ENCODE measurements around the gene HOXB3.

Gene HOXB3

DNA sequence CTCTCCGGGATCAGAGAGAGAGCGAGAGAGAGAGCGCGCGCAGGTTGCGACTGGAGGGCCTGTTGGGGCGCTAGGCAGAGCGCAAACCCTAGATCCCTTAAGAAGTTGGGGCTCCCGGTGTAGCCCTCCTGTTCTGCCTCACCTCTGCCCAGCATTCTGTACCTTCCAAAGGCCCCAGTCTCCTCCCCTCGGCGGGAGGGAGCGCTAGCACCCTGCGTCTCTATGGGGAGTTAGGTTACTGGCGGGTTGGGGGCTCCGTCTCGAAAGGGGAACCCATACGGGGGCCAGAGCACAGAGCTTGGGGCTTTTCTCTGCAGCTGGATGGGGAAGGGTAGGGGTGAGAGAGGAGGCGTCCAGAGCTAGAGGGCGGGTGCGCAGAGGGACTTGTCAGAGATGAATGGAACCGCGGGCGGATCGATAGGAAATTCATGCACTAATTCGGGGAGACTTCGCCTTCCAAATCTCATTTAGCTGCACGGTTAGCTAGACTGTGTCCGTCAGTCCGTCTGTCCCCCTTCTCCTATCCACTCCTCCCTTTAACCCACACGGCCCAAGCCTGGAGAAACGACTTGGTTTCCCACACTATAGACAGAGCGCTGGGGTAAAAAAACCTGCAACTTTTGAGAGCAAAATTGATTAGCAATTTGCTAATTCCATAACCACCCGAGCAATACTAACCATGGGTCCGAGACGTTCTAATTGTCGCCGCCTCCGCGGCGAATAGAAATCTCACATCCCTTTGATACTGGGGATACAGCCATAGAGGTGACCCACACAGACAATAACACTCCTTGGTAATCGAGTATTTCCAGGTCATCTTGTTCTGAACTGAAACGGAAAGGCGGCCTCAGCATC lies 11.2 kb downstream of the HOXB3 start:
- H3K27me3 ChIP-seq (ENCODE audit: control insufficient read depth, insufficient read depth, low read length): peaks cover 89% of the 10 kb centered on the region
- H3K4me3 ChIP-seq (ENCODE audit: low read length): peak overlapping the region; percentile 4
- H3K36me3 ChIP-seq (ENCODE audit: control insufficient read depth, insufficient read depth, low read length): no peaks in the 10 kb centered on the region
- no peaks in the 10 kb centered on the region for H3K9me3 ChIP-seq (ENCODE audit: control insufficient read depth, low read length)
- H3K4me1 ChIP-seq (ENCODE audit: control insufficient read depth, insufficient read depth, low read length): peaks cover 8% of the 10 kb centered on the region
- H3K9ac ChIP-seq (ENCODE audit: low read length): peak overlapping the region; percentile 62

DNA sequence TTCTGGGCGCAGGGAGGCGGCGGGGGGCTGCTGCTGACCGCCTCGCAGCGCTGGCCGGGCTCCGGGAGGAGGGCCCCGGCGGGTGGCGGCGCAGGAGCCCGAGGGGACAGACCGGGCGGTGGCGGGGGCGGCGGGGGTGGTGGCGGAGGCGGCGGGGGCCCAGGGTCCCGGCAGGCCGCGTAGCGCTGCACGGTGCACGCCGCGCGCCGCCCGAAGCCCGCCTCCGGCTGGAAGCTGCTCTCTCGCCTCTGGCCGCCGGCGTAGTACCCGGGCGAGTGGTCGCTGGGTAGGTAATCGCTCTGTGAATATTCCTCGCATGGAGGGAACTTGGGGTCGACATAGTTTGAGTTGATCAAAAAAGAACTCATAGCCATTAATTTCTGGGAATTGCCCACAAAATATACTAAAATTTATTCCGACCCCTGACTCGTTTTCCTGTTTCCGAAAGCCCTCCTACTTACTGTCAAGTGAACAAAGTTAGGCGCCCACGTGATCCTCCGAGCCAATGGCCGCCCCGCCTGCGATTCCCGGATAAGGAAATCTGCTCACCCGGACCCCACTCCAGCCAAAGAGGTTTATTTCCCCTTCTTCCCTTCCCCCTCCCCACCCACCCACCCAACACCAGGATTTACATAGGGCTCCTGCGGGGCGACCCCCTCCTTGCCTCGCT lies 12.0 kb downstream of the HOXB3 start, which contains the start of gene HOXB4:
Gene HOXB4 (minus strand): TSS at position 405 of the 670 bp plus-strand sequence. CDS start 31 bp downstream, at position 374.
- Histone ChIP-seq H3K36me3 (ENCODE audit: control insufficient read depth, insufficient read depth, low read length) (no peaks in the 10 kb centered on the region), H3K9me3 (ENCODE audit: control insufficient read depth, low read length) (no peaks in the 10 kb centered on the region), H3K9ac (ENCODE audit: low read length) (peak within 1 kb of the TSS; percentile 62), H3K4me1 (ENCODE audit: control insufficient read depth, insufficient read depth, low read length) (peaks cover 8% of the 10 kb centered on the region), H3K27me3 (ENCODE audit: control insufficient read depth, insufficient read depth, low read length) (peaks cover 89% of the 10 kb centered on the region), H3K4me3 (ENCODE audit: low read length) (peak within 1 kb of the TSS; percentile 4)

DNA sequence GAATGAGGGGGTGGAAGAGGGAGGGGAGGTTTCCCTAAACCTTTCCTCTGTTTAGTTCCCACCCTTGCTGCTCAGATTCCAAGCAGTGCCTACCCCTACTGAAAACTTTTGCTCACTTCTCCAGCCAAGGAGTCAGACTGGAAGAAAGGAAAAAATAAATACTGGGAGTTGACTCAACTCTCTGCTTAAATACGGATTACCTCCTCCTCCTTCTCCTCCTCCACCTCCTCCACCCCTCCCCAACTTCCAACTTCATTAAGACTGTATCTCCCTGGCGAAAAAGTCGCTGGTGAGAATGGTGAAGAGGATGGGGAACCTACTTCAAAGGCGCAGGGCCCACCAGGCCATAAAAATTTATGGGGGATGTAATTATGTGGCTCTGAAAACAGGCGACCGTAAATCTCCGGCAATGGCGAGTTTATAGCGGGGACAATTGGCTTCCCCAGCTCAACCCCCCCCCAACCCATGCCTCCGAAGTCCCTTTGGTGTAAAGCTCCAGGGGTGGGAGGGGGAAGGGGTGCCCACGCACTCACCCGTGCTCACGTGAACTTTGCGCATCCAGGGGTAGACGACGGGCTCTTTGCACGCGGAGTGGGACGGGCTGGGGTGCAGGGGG lies 12.6 kb downstream of the HOXB3 start:
- peaks cover 89% of the 10 kb centered on the region for H3K27me3 ChIP-seq (ENCODE audit: control insufficient read depth, insufficient read depth, low read length)
- H3K4me1 ChIP-seq (ENCODE audit: control insufficient read depth, insufficient read depth, low read length): peaks cover 8% of the 10 kb centered on the region
- H3K36me3 ChIP-seq (ENCODE audit: control insufficient read depth, insufficient read depth, low read length): no peaks in the 10 kb centered on the region
- H3K9me3 ChIP-seq (ENCODE audit: control insufficient read depth, low read length): no peaks in the 10 kb centered on the region
- peak overlapping the region; percentile 2 for H3K9ac ChIP-seq (ENCODE audit: low read length)
- no peak overlapping the region for H3K4me3 ChIP-seq (ENCODE audit: low read length)

DNA sequence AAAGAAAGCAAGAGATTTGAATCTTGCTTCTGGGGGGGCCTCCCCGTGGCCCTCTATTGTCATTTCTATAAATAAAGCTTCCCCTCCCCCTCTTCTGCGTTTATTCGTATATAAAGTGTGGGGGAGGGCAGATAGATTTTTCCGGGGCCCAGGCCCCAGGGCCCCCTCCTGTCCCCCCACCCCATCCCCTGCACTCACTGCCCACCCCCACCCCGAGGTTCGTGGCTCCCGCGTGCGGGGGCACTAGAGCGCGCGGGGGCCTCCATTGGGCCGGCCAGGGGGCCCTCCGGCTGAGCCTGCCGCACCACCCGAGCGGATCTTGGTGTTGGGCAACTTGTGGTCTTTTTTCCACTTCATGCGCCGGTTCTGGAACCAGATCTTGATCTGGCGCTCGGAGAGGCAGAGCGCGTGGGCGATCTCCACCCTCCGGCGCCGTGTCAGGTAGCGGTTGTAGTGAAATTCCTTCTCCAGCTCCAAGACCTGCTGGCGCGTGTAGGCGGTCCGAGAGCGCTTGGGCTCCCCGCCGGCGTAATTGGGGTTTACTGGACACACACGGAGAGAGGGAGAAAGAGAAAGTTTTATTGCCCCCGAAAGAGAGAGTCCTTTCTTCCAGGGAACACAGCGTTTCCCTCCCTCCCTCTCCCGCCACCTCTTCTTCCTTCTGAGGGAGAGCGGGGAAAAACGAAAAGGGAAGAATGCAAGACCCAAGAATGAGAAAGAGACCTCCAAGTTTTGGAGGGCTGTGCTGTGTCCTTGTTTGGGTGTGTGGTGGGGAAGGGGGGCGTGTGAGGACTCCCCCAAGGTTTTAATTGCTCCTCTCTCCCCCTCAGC lies 13.3 kb downstream of the HOXB3 start:
- peaks cover 89% of the 10 kb centered on the region for H3K27me3 ChIP-seq (ENCODE audit: control insufficient read depth, insufficient read depth, low read length)
- H3K4me1 ChIP-seq (ENCODE audit: control insufficient read depth, insufficient read depth, low read length): peaks cover 8% of the 10 kb centered on the region
- H3K9me3 ChIP-seq (ENCODE audit: control insufficient read depth, low read length): no peaks in the 10 kb centered on the region
- H3K36me3 ChIP-seq (ENCODE audit: control insufficient read depth, insufficient read depth, low read length): no peaks in the 10 kb centered on the region
- H3K9ac ChIP-seq (ENCODE audit: low read length): peak overlapping the region; percentile 2
- no peak overlapping the region for H3K4me3 ChIP-seq (ENCODE audit: low read length)

DNA sequence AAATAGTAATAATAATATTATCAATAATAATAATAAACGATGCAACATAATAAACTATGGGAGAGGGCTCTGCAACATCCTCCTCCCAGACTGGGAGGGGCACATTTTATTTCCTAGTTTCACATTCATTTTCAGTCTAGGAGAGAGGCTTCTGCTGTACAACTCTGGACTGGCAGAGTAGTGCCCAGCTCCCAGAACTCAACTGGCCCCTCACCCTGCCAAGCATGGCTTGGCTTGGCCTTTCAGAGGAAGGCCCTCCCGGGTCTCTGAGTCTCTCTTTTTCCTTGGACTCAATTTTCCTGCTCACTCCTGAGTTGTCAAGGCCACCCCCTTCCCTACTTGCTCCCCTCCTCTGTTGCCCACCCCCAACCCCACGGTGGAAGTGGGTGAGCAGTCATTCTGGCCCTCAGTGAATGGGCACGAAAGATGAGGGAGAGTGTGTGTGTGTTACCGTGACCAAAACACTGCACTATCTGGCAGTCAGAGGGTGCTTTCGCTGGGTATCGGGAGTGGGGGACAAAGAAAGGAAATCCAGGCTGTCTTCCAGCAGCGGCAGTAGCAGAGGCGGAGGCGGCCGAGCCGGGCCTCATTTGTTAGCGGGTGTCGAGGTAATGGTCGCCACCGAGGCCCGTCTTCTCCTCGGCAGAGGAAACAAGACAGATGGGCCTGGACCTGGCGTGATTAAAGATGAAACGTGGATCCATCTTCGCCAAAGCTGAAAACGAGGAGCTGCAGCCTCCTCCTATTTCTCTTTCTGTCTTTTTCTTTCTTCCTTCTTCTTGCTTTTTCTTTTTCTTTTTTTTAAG lies 14.2 kb downstream of the HOXB3 start:
- no peaks in the 10 kb centered on the region for H3K9me3 ChIP-seq (ENCODE audit: control insufficient read depth, low read length)
- H3K4me1 ChIP-seq (ENCODE audit: control insufficient read depth, insufficient read depth, low read length): peaks cover 8% of the 10 kb centered on the region
- H3K9ac ChIP-seq (ENCODE audit: low read length): no peak overlapping the region
- H3K27me3 ChIP-seq (ENCODE audit: control insufficient read depth, insufficient read depth, low read length): peaks cover 89% of the 10 kb centered on the region
- H3K4me3 ChIP-seq (ENCODE audit: low read length): no peak overlapping the region
- no peaks in the 10 kb centered on the region for H3K36me3 ChIP-seq (ENCODE audit: control insufficient read depth, insufficient read depth, low read length)

DNA sequence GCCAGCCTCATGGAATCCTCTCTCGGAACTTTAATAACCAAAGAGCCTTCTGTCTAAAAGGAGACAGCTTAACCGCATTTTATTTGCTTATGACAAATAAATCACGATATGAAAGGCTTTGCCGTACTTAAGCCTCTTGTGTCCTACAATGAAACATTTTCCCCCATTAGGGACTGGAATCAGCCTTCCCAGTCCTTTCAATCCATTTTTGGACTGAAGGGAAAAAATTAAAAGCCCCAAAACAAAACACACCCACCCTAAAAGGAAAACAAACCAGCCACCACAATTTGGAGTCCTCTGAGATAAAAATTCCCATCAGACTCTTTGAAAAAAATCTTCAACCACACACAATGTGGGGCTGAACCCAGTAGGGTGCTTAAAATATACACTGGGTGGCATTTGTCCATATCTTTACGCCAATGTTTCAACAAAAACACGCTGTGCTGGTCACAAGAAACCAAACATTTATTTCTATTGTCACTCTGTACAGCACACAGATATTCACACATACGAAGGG lies 14.9 kb downstream of the HOXB3 start:
- Histone ChIP-seq H3K4me3 (ENCODE audit: low read length) (no peak overlapping the region), H3K4me1 (ENCODE audit: control insufficient read depth, insufficient read depth, low read length) (peaks cover 8% of the 10 kb centered on the region), H3K9ac (ENCODE audit: low read length) (no peak overlapping the region), H3K9me3 (ENCODE audit: control insufficient read depth, low read length) (no peaks in the 10 kb centered on the region), H3K27me3 (ENCODE audit: control insufficient read depth, insufficient read depth, low read length) (peaks cover 89% of the 10 kb centered on the region), H3K36me3 (ENCODE audit: control insufficient read depth, insufficient read depth, low read length) (no peaks in the 10 kb centered on the region)

DNA sequence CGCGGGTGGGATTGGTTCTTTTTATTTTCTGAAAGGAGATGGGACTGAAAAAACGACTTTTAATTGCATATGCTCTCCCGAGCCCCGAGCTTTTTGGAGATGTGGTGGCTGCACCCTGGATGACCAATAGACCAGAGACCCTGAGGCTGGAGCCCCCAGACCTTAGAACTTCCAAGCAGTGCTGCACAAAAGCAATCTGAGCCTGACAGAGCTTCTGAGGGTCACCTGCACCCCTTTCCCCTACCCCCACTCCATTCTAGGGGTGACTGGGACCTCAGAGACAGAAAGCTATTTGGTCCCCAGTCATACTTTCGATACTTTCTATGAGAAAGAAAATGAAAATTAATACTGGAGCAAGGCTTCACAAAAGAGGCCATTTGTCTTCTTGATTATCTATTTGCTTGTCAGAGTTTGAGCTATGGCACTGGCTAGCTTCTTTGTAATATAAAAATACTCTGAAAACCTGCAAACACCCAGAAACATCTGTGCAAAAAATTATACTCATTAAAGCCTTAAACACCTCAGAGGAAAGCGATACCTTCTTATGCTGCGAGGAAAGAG lies 15.5 kb downstream of the HOXB3 start:
- H3K9ac ChIP-seq (ENCODE audit: low read length): peak overlapping the region; percentile 53
- H3K4me1 ChIP-seq (ENCODE audit: control insufficient read depth, insufficient read depth, low read length): peaks cover 8% of the 10 kb centered on the region
- H3K9me3 ChIP-seq (ENCODE audit: control insufficient read depth, low read length): no peaks in the 10 kb centered on the region
- peaks cover 91% of the 10 kb centered on the region for H3K27me3 ChIP-seq (ENCODE audit: control insufficient read depth, insufficient read depth, low read length)
- H3K36me3 ChIP-seq (ENCODE audit: control insufficient read depth, insufficient read depth, low read length): no peaks in the 10 kb centered on the region
- H3K4me3 ChIP-seq (ENCODE audit: low read length): no peak overlapping the region

DNA sequence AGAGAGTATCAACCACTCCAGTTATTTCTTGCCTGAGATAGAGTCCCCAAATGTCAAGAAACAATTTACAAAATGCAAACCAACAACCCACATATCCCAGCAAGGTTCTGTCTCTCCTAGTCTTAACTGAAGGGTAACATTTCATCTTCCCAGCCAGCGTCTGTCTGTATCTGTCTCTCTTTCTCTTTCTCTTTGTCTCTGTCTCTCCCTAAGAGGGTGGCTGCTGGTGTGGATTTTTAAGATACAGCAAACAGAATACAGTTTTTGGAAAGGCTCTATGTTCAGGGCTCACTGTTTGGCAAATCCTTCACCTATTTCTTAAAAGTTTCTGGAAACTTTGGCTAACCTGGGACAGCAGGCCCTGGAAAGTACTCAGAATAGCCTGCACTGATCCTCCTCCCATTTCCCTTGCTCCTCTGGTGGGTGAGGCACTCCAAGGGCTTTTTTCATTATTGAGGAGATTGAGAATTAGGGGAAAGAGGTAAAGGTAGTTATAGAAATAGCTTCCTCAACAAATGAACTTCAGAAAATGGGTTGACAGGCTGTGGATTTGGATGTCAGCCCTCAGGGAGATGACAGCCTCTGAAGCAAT lies 18.1 kb downstream of the HOXB3 start:
- Histone ChIP-seq H3K4me3 (ENCODE audit: low read length) (no peak overlapping the region), H3K9ac (ENCODE audit: low read length) (peak overlapping the region; percentile 67)

DNA sequence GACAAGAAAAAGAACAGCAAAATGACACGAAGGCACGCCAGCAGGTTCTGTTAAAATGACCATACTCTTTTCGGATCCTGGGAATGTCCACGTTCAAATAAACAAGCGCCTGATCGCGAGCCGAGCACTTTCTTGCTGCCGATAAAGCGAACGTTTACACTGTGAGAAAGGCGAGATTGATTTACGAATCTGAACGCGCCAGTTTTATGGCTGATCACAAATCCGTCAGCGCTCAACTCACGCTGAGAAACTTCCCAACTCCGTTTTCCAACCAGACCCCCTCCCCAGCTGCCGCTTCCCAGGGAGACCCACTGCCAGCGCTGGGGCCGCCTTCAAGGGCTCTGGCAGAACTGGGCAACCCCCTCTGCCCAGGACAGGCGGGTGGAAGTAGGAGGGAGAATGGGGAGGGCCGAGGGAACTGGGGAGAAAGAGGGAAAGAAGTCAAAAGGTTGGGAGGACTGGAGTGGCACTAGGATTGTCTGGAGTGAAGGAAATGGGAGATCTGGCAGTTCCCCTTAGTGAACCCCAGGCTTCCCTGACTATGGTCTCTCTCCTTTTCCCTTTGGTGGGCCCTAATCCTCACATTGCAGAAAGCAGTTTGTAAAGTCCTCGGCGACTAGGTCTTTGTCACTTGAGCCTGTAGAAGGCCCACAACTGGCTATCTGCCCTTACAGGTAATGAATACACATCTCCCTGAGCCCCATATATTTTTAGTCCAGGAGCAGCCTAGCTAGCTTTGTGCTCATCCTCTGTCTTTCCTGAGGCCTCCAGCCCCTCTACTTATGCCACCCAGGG lies 18.8 kb downstream of the HOXB3 start:
- no peak overlapping the region for H3K4me3 ChIP-seq (ENCODE audit: low read length)
- peaks cover 20% of the 10 kb centered on the region for H3K4me1 ChIP-seq (ENCODE audit: control insufficient read depth, insufficient read depth, low read length)
- no peaks in the 10 kb centered on the region for H3K9me3 ChIP-seq (ENCODE audit: control insufficient read depth, low read length)
- peak overlapping the region; percentile 67 for H3K9ac ChIP-seq (ENCODE audit: low read length)
- peaks cover 98% of the 10 kb centered on the region for H3K27me3 ChIP-seq (ENCODE audit: control insufficient read depth, insufficient read depth, low read length)
- no peaks in the 10 kb centered on the region for H3K36me3 ChIP-seq (ENCODE audit: control insufficient read depth, insufficient read depth, low read length)

More for the DNA sequence above, 18.1 kb downstream of the HOXB3 start:
- Histone ChIP-seq H3K4me1 (ENCODE audit: control insufficient read depth, insufficient read depth, low read length) (peaks cover 20% of the 10 kb centered on the region), H3K27me3 (ENCODE audit: control insufficient read depth, insufficient read depth, low read length) (peaks cover 98% of the 10 kb centered on the region), H3K36me3 (ENCODE audit: control insufficient read depth, insufficient read depth, low read length) (no peaks in the 10 kb centered on the region), H3K9me3 (ENCODE audit: control insufficient read depth, low read length) (no peaks in the 10 kb centered on the region)

Data from mucosa of stomach (tissue), 1 donor.